IMR-90 (cell line): ENCODE results near the gene INCENP. TPM values are rescaled to one million over a fixed set of nuclear protein-coding genes. Genes with fewer than 3 reads are reported as not detected.

ENCODE experiments used
- ATAC-seq: fragments of 200-7000 bp; cut with Tn5 transposase; 2 replicates; pipeline ENCODE4 v1.9.1; 2020; ENCODE audit warnings: low read depth, mild to moderate bottlenecking, moderate library complexity
- BruUV-seq: library from RNA; stranded (reverse); fragments of 400-500 nt; replicated peaks from 2 replicates; lab custom pipeline; 2021; lab: Mats Ljungman, UMichigan
- CTCF ChIA-PET: fragments of 300-600 bp; formaldehyde crosslinking; extraction: SDS; loops from one replicate; lab custom pipeline; 2021; ENCODE audit warnings: antibody characterized with exemption; lab: Yijun Ruan, JAX
- POLR2A ChIA-PET: fragments of 300-600 bp; sonication (Branson Sonifier 250); formaldehyde crosslinking; loops from one replicate; lab custom pipeline; 2022; ENCODE audit warnings: antibody characterized with exemption; ENCODE audit not compliant: unreplicated experiment; lab: Charles Lee
- DNase-seq: peaks from one replicate; pipeline ENCODE4 v3.0.0; 2013
- H2AFZ ChIP-seq: replicated peaks from 2 replicates; pipeline ENCODE3; 2013; ENCODE audit warnings: low read length, mild to moderate bottlenecking; ENCODE audit not compliant: poor library complexity
- H2AK5ac ChIP-seq: 2 replicates; pipeline ENCODE4 v1.6.1; 2013; ENCODE audit warnings: low read depth, low read length, inconsistent platforms
- H2AK9ac ChIP-seq: replicated peaks from 2 replicates; pipeline ENCODE3; 2013; ENCODE audit warnings: mild to moderate bottlenecking, low read depth, low read length, moderate library complexity; ENCODE audit not compliant: poor library complexity
- H2BK120ac ChIP-seq: 2 replicates; pipeline ENCODE4 v1.6.1; 2013; ENCODE audit warnings: low read depth, low read length, inconsistent platforms
- H2BK15ac ChIP-seq: 3 replicates; pipeline ENCODE4 v1.6.1; 2013; ENCODE audit warnings: low read depth, low read length, inconsistent platforms
- H2BK20ac ChIP-seq: 2 replicates; pipeline ENCODE4 v1.6.1; 2013; ENCODE audit warnings: low read depth, mild to moderate bottlenecking, inconsistent platforms, low read length, moderate library complexity
- H2BK5ac ChIP-seq: 2 replicates; pipeline ENCODE4 v1.6.1; 2013; ENCODE audit warnings: mild to moderate bottlenecking, low read depth, low read length, inconsistent platforms; ENCODE audit not compliant: poor library complexity, severe bottlenecking
- H3K14ac ChIP-seq: replicated peaks from 2 replicates; pipeline ENCODE4 v1.6.1; 2013; ENCODE audit warnings: low read depth, low read length, inconsistent platforms
- H3K18ac ChIP-seq: 2 replicates; pipeline ENCODE4 v1.6.1; 2013; ENCODE audit warnings: low read depth, low read length, control low read depth
- H3K23ac ChIP-seq: 2 replicates; pipeline ENCODE4 v1.6.1; 2013; ENCODE audit warnings: low read depth, low read length, inconsistent platforms
- H3K27ac ChIP-seq: 2 replicates; pipeline ENCODE4 v1.5.1; 2013; ENCODE audit warnings: mild to moderate bottlenecking, control low read depth, low read length; ENCODE audit not compliant: insufficient read depth
- H3K27me3 ChIP-seq: 2 replicates; pipeline ENCODE4 v1.6.1; 2013; ENCODE audit warnings: low read length; ENCODE audit not compliant: control insufficient read depth, insufficient read depth
- H3K36me3 ChIP-seq: 2 replicates; pipeline ENCODE4 v1.6.1; 2013; ENCODE audit warnings: low read length, mixed read lengths; ENCODE audit not compliant: control insufficient read depth, insufficient read depth
- H3K4ac ChIP-seq: 2 replicates; pipeline ENCODE4 v1.6.1; 2013; ENCODE audit warnings: low read depth, low read length, inconsistent platforms
- H3K4me1 ChIP-seq: 2 replicates; pipeline ENCODE4 v1.6.1; 2013; ENCODE audit warnings: low read length, mixed read lengths; ENCODE audit not compliant: control insufficient read depth, insufficient read depth
- H3K4me2 ChIP-seq: 2 replicates; pipeline ENCODE4 v1.6.1; 2013; ENCODE audit warnings: low read depth, mild to moderate bottlenecking, control low read depth, low read length, moderate library complexity
- H3K4me3 ChIP-seq: 2 replicates; pipeline ENCODE4 v1.5.1; 2013; ENCODE audit warnings: low read depth, mild to moderate bottlenecking, control low read depth, low read length, moderate library complexity; ENCODE audit not compliant: insufficient read depth
- H3K56ac ChIP-seq: 2 replicates; pipeline ENCODE4 v1.6.1; 2013; ENCODE audit warnings: low read length, inconsistent platforms; ENCODE audit not compliant: insufficient read depth; ENCODE audit errors: extremely low read depth
- H3K79me1 ChIP-seq, 2 experiments: 2 replicates each; pipeline ENCODE4 v1.6.1; 2013; ENCODE audit warnings: low read length in 2 of 2, inconsistent platforms in 1 of 2, low read depth in 1 of 2
- H3K9ac ChIP-seq: 2 replicates; pipeline ENCODE4 v1.6.1; 2013; ENCODE audit warnings: low read depth, low read length, control low read depth
- H3K9me1 ChIP-seq: 2 replicates; pipeline ENCODE4 v1.6.1; 2013; ENCODE audit warnings: low read length, inconsistent platforms; ENCODE audit not compliant: insufficient read depth
- H3K9me3 ChIP-seq: 2 replicates; pipeline ENCODE4 v1.6.1; 2013; ENCODE audit warnings: low read length; ENCODE audit not compliant: control insufficient read depth, insufficient read depth
- H4K20me1 ChIP-seq: 2 replicates; pipeline ENCODE4 v1.6.1; 2013; ENCODE audit warnings: low read length, inconsistent platforms; ENCODE audit not compliant: insufficient read depth
- H4K5ac ChIP-seq: 2 replicates; pipeline ENCODE4 v1.6.1; 2013; ENCODE audit warnings: mild to moderate bottlenecking, low read depth, low read length, control low read depth
- H4K8ac ChIP-seq, 2 experiments: 2 replicates each; pipeline ENCODE4 v1.6.1; 2013; ENCODE audit warnings: low read depth in 2 of 2, low read length in 2 of 2, control low read depth in 1 of 2, inconsistent platforms in 1 of 2
- H4K91ac ChIP-seq: 2 replicates; pipeline ENCODE4 v1.6.1; 2013; ENCODE audit warnings: low read depth, low read length, inconsistent platforms; ENCODE audit not compliant: insufficient read depth
- BHLHE40 ChIP-seq: fragments of 150-350 bp; IDR thresholded peaks from 2 replicates; pipeline ENCODE4 v1.6.1; 2016; ENCODE audit warnings: mild to moderate bottlenecking, low read depth, low read length
- NFE2L2 ChIP-seq: fragments of 150-350 bp; IDR thresholded peaks from 2 replicates; pipeline ENCODE4 v1.6.1; 2016; ENCODE audit warnings: low read depth, mild to moderate bottlenecking, low read length
- WGBS, 2 experiments: methylation state at CpG; one replicate each; pipeline versions ENCODE4 v1.1.5 to v1.1.7; 2013; ENCODE audit warnings: missing lambda C conversion rate in 2 of 2; ENCODE audit not compliant: insufficient read length in 1 of 2; ENCODE audit errors: extremely low coverage in 2 of 2; 5-methylcytosine and 5-hydroxymethylcytosine counted together
- dilution Hi-C: fragments of 300-500 bp; cut with HindIII; formaldehyde crosslinking; loops from one replicate; pipeline ENCODE4 v1.14.3; 2018; ENCODE audit warnings: low sequenced_read_pairs; ENCODE audit not compliant: unreplicated experiment
- in situ Hi-C: fragments of 300-500 bp; cut with MboI; formaldehyde crosslinking; loops from 3 replicates; pipeline ENCODE4 v1.14.3; 2019; ENCODE audit warnings: low sequenced_read_pairs, inconsistent platforms, mixed read lengths
- intact Hi-C: fragments of 100-400 bp; cut with micrococcal nuclease; formaldehyde crosslinking; loops from 2 replicates; pipeline ENCODE4 v1.10.0; 2022
- polyA plus RNA-seq, 3 experiments: library from polyadenylated mRNA; depleted of rRNA; stranded (reverse); fragments of >200 nt; gene quantifications; 2 replicates each; pipeline ENCODE4 v1.2.3, GENCODE V29; 2012; ENCODE audit warnings: low replicate concordance in 1 of 3
- total RNA-seq: library from RNA; depleted of rRNA; stranded (reverse); fragments of >200 nt; gene quantifications from 2 replicates; pipeline ENCODE4 v1.2.3, GENCODE V29; 2012

The INCENP gene
- total and polyA plus RNA-seq, 2 of the 4 experiments (the other 2 are of a cell fraction) = 18.6 to 23.8 TPM

GRCh38 chr11:62149986-62150886, 26.4 kb downstream of the INCENP start:
- peaks cover 0 to 5% of the 10 kb centered on the region in 2 experiments; a peak in 2 of 4 replicates for H3K79me1 ChIP-seq
- 0 out of 2 replicates have a peak, but pooled peaks cover 4% of the 10 kb centered on the region for H4K20me1 ChIP-seq
- CTCF ChIA-PET = interaction anchor here (0.6 to 0.7 kb wide), 2 partner anchors 258 to 362 kb away, joined by 3 read pairs; no protein-coding TSS in a partner anchor
- no peaks in the 10 kb centered on the region for H3K27me3 ChIP-seq
- H3K9ac ChIP-seq = no peak overlapping the region
- dilution Hi-C loops (no loop called here), in situ Hi-C loops (no loop called here), intact Hi-C loops (no loop called here)
- DNase-seq (no peak), ATAC-seq (no peak)
- no peak overlapping the region for H2BK15ac ChIP-seq
- H3K23ac ChIP-seq = no peak overlapping the region
- no peak overlapping the region for H3K18ac ChIP-seq
- no peak overlapping the region for H3K56ac ChIP-seq
- H3K9me1 ChIP-seq = no peaks in the 10 kb centered on the region
- no TSS peak for BruUV-seq
- H4K5ac ChIP-seq = no peak overlapping the region
- no peak overlapping the region for H2BK120ac ChIP-seq
- no peak overlapping the region for H3K4ac ChIP-seq
- no peak overlapping the region for H3K4me3 ChIP-seq
- no peak overlapping the region for H2AK9ac ChIP-seq
- H3K4me1 ChIP-seq = no peaks in the 10 kb centered on the region
- H4K8ac ChIP-seq = no peak overlapping the region
- H3K36me3 ChIP-seq = peaks cover 52% of the 10 kb centered on the region
- POLR2A ChIA-PET = no interaction called here
- 100% methylated on average over 1 of the region's 17 CpGs; no CpG with 5 or more reads in 1 of the 2 experiments for WGBS, 2 experiments
- no peak overlapping the region for H2AK5ac ChIP-seq
- H4K91ac ChIP-seq = no peak overlapping the region
- H2BK20ac ChIP-seq = no peak overlapping the region
- TF ChIP-seq NFE2L2 (no peak), BHLHE40 (no peak)
- no peak overlapping the region for H2BK5ac ChIP-seq
- H3K14ac ChIP-seq = no peak overlapping the region
- no peak overlapping the region for H3K27ac ChIP-seq
- no peak overlapping the region for H2AFZ ChIP-seq
- H3K4me2 ChIP-seq = no peak overlapping the region
- H3K9me3 ChIP-seq = no peaks in the 10 kb centered on the region
